GM10847 (cell line): ENCODE measurements around the gene ESRRB.

Experiments used
- POLR2A ChIP-seq: IDR thresholded peaks from 2 replicates; pipeline ENCODE4 v1.6.1; 2011; ENCODE audit not compliant: insufficient read length; ENCODE audit errors: extremely low read depth

ESRRB gene

DNA sequence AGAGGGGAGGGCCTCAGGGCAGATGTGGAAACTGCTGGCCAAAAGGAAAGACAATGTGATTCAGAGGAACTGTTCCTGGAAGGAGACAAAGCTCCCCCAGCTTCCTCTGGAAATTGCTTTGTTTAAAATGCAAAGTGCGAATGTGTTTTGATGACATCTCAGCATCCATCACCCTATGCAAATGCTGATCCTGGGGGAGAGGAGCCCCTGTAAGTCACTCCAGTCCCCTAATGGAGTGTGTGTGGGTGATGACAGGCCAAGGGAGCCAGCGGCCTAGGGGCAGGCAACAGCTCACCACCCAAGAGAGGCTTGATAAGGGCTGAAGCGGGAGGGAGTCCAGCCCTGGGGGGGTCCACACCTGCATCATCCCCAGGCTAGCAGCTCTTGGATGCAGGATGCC, 134.2 kb downstream of the ESRRB start:
- TF ChIP-seq POLR2A = no peak

- no peak for TF ChIP-seq POLR2A
Measured at GRCh38 chr14:76514213-76514998, 138.5 kb downstream of the ESRRB start.

DNA sequence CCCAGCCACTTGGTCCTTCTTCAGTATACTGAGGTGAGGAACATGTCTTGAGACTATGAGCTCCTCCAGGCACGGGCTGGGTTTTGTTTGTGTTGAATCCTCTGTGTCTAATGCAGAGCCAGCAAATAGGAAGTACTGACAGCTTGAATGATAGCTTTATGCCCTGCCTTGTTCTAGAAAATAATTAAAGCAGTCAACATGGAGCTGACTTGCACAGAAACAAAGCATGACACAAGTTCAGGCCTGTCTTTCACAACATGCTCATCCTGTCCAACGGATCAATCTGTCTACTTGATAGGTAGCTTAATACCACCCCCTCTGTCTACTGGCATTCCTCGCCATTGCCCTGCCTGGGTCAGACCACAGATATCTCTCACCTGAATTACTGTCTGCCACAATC, 140.9 kb downstream of the ESRRB start:
- no peak for TF ChIP-seq POLR2A

DNA sequence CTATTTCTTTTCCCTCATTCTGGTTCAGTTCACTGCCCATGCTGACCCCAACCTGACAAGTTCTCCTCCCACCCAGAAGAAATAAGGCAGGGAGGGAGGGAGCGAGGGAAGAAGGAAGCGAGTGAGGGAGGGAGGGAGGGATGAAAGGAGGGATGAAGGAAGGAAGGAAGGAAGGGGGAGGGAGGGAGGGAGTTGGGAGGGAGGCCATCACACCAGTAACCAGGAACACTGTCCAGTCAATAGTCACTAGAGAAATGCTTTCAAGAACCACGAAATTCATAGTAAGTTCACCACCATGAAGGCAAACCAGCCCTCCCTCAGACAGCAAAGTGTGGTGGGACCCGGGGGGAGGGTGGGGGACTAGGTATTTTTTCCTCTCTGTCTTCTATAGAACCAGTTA, 142.4 kb downstream of the ESRRB start:
- no peak for TF ChIP-seq POLR2A

DNA sequence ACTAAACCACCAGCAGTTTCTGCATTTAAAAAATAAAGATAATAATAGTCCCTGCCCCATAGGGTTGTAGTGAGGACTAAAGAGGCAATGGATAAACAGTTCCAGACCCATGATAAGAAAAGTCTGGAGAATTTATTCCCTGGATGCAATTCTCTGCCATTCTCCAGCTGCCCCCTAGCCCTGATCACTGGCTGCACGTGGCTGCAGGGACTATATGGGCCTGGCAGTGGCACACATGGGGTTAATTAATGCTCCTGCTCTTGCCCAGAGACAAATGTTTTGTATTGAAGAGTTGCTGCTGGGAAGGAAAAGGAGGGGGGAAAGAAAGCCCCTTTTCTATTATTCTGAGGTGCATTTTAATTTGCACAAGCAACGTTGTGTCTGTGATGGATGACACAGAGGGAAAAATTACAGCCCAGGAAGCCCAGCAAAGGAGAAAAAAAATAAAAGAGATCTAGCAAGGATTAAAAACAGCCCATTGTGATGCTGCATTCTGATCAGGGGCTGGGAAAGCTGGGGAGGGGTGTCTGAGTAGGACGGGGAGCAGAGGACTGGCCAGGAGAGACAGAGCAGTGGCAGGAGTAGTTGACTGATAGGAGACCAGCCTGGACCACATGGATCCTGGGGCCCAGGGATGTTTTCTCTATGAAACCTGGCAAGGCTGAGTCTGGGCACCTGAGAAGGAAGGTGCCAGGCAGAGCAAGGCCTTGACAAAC, 149.3 kb downstream of the ESRRB start:
- TF ChIP-seq POLR2A = no peak

GRCh38 chr14:76531085-76531484, 155.1 kb downstream of the ESRRB start:
- no peak for TF ChIP-seq POLR2A

DNA sequence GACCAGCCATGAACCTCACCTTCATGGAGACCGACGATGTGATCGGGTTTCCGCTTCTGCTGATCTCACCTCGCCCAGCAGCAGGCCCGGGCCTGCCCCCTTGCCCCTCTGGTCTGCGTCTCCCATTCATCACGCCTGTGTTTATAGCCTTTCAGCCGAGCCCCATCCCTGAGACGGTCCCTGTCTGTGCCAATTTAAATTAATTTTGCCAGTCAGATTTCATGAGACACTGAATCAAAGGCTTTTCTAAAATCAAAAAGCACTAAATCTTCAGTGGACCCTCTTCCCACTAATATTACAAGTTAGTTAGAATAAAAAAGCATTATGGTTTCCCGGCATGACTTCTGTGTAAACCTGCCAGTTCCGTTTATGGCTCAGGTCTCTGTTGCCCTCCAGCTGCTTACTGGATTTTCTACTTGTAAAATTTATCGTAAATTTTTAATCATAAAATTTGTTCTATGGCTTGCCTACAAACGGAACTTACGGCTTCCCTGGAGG, 155.9 kb downstream of the ESRRB start:
- no peak for TF ChIP-seq POLR2A

DNA sequence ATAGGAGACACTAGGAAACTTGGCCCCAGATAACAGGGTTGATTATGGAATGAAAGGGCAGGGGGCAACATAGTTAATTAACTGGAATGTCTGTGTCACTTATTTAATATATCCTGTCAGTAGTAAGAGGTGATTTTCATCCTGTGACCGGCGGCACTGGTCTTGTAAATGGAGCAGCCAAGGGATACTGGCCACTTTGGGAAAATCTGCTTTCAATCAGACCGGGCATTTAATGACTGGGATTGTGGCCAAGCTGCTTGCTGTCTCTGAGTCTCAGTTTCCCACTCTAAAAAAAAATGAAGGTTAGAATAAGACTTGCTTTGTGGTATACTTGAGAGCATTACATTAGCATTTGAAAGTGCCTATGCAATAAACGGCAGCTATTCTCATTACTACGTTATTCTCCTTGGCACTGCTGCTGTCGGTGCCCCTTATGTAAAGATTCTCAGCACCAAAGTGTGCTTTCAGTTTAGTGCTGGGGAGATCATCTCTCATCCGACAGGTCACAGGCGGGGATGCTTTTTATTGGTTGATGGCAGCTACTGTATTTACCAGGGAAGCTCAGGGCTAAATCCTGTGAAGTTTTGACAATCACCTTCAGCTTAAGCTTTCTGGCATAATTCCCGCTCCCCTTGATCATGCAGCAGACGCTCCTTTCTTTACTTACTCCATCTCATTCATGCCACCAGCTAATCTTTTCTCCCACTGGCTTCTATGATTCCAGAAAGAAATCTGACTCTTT, 162.1 kb downstream of the ESRRB start:
- TF ChIP-seq POLR2A = no peak

DNA sequence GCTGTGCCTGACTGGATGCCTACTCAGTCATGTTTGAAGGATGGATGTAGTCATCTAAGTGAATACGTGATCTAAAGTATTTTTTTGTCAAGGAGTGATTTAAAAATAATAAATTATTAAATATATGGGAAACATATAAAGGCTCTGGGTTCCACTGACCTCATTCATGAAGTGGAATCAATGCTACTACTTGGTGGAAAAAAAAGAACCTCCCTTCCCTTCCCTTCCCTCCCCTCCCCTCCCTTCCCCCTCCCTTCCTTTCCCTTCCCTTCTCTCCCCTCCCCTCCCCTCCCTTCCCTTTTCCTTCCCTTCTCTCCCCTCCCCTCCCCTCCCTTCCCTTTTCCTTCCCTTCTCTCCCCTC, 162.7 kb downstream of the ESRRB start:
- no peak for TF ChIP-seq POLR2A

- TF ChIP-seq POLR2A = no peak
Measured at GRCh38 chr14:76539130-76539529, 163.2 kb downstream of the ESRRB start.

DNA sequence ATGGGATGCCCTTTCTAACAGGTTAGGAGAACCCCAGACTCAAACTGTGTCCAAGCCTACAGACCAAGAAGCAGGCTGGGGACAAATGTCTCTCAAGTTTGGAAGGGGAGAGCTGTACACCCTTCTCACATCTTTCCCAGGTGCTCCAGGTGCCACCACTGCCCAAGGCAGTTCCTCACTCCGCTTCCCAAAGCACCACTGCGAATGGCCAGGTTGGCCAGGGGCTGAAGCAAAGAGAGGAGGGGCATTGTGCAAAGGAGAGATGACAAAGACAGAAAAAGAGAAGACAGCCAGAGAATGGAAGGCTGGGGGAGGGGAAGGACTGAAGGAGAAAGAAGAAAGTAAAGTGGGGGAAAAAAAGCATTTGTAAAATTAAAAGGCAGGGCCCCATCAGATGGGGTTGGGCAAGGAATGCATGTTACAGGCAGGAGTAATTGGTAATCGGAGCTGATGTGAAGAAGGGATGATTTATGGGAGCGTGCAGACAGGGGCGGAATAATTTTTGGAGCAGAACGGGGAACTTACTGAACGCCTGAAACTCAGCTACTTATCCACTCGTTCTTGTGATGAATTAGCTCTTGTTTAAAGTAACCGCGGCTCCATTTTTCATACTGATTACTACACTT, 165.8 kb downstream of the ESRRB start:
- TF ChIP-seq POLR2A = no peak

- TF ChIP-seq POLR2A = no peak
Measured at GRCh38 chr14:76546426-76547221, 170.7 kb downstream of the ESRRB start.

DNA sequence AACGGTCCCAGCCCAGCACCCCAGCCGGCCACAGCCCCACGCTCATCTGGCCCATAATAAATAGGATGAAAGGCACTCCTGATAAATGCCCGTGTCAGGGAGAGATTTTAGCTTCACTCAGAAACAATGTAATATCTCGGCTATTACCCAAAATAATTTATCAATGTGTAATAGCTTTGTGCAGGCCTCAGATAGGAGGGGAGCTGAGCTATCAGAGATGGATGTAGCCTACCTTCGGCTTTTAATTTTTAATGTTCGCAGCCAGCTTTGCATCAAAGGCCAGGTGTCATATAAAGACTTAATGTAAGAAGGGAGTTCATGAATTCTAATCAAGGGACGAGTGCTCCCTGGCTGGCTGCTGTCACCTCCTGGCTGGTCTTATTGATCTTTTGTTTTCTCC, 171.9 kb downstream of the ESRRB start:
- no peak for TF ChIP-seq POLR2A

- no peak for TF ChIP-seq POLR2A
Measured at GRCh38 chr14:76550534-76550933, 174.6 kb downstream of the ESRRB start.

DNA sequence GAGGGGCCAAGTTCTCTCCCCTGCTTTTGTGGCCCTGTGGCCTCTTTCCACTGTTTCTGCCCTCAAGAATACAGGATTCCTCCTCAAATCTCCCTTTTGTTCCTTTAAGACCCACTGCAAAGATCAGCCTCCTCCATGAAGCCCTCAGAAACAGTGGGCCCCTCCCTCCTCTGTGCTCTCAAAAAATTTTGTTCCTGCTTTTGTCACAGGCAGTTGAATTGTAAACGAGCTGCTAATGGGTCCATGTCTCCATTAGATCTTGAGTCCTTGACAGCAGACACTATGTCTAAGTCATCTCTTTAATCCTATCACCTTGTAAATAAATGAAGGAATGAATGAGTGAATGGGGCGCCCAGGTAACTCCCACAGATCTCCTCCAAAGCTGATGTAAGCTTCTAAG, 175.2 kb downstream of the ESRRB start:
- no peak for TF ChIP-seq POLR2A
